Karpas-422 (cell line): ENCODE measurements around the gene IFI35. TPM values are rescaled to one million over a fixed set of nuclear protein-coding genes. Genes with fewer than 3 reads are reported as not detected.
"Not testable (repeated sequence)": the region's sequence is repeated elsewhere in the genome, so short reads cannot be mapped to it uniquely, and the experiment has no call there.

Experiments used
- DNase-seq: peaks from one replicate; pipeline ENCODE4 v3.0.0-alpha.2; 2015
- H2AFZ ChIP-seq: fragments of 200-600 bp; sonication (generic); 2 replicates; pipeline ENCODE4 v1.6.1; 2014; ENCODE audit warnings: antibody characterized with exemption, low read length, mixed read lengths
- H3K27ac ChIP-seq: fragments of 200-600 bp; sonication (generic); 2 replicates; pipeline ENCODE4 v1.5.1; 2014; ENCODE audit warnings: mild to moderate bottlenecking, low read length, moderate library complexity
- H3K27me3 ChIP-seq: fragments of 200-600 bp; sonication (generic); 2 replicates; pipeline ENCODE4 v1.6.1; 2014; ENCODE audit warnings: low read length, mixed read lengths
- H3K36me3 ChIP-seq: fragments of 200-600 bp; sonication (generic); 2 replicates; pipeline ENCODE4 v1.6.1; 2014; ENCODE audit warnings: low read length, mixed read lengths; ENCODE audit not compliant: insufficient read depth
- H3K4me1 ChIP-seq: fragments of 200-600 bp; sonication (generic); 2 replicates; pipeline ENCODE4 v1.6.1; 2014; ENCODE audit warnings: mild to moderate bottlenecking, low read length, mixed read lengths
- H3K4me2 ChIP-seq: fragments of 200-600 bp; sonication (generic); 2 replicates; pipeline ENCODE4 v1.6.1; 2014; ENCODE audit warnings: low read length, low read depth, mild to moderate bottlenecking; ENCODE audit not compliant: poor library complexity, severe bottlenecking
- H3K4me3 ChIP-seq: fragments of 200-600 bp; sonication (generic); 2 replicates; pipeline ENCODE4 v1.5.1; 2014; ENCODE audit warnings: mild to moderate bottlenecking, antibody characterized with exemption, low read length, mixed read lengths
- H3K79me2 ChIP-seq: fragments of 200-600 bp; sonication (generic); 2 replicates; pipeline ENCODE4 v1.6.1; 2014; ENCODE audit warnings: mild to moderate bottlenecking, low read length, mixed read lengths
- H3K9ac ChIP-seq: fragments of 200-600 bp; sonication (generic); 2 replicates; pipeline ENCODE4 v1.6.0; 2014; ENCODE audit warnings: low read length
- H3K9me2 ChIP-seq: fragments of 200-600 bp; sonication (generic), shearing (Covaris generic); replicated peaks from 2 replicates; pipeline ENCODE4 v1.6.0; 2014; ENCODE audit warnings: mild to moderate bottlenecking, low read length, moderate library complexity; ENCODE audit not compliant: insufficient read depth
- H3K9me3 ChIP-seq: fragments of 300-700, 200-600 bp; sonication (generic); 2 replicates; pipeline ENCODE4 v1.6.1; 2014; ENCODE audit warnings: low read length, mixed read lengths
- H4K20me1 ChIP-seq: fragments of 200-600 bp; sonication (generic); 2 replicates; pipeline ENCODE4 v1.6.1; 2014; ENCODE audit warnings: mild to moderate bottlenecking, antibody characterized with exemption, low read length, low read depth; ENCODE audit not compliant: insufficient read depth
- total RNA-seq: library from RNA; depleted of rRNA; stranded (reverse); fragments of >200 nt; shearing (Covaris generic); gene quantifications from 2 replicates; pipeline ENCODE4 v1.2.3, GENCODE V29; 2014; ENCODE audit warnings: low replicate concordance; rRNA removed

Gene IFI35
- total RNA-seq = 19.1 and 27.2 TPM in 2 replicates

DNA sequence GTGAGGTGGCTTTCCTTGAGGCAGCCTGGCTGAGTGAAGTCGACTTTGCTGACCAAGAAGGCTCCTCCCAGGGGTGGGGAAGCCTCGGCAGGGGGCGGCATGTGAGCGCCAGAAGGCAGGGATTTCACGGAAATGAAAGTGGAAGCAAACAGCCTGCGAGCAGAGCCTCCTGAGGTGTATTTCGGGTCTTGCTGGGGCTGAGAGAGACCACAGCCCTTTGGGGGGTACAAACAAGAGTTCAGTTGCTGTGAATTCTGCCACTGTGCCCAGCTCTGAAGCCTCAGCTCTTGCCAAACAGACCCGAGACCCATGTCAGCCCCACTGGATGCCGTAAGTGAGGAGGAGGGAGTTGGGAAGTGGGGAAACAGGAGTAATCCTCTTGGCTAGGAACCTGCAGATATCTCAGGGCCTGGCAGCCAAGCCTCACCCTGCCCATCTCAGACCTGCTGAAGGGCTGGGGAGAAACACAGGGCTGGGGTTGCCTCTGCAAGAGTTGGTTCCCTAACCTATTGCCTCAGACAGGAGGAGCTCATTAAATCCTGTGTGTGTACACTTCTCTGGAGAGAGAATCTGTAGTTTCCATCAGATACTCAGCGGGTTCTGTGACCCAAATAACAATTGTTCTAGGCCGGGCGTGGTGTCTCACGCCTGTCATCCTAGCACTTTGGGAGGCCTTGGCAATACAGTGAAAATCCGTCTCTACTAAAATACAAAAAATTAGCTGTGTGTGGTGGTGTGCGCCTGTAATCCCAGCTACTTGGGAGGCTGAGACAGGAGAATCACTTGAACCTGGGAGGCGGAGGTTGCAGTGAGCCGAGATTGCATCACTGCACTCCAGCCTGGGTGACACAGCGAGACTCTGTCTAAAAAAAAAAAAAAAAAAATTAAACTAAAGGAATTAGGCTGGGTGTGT lies at the start of gene IFI35:
TSS of gene IFI35 (plus strand) at position 146 of the 913 bp plus-strand sequence. CDS start at position 310, 164 bp downstream.
- DNase-seq = peak; percentile 93
- H2AFZ ChIP-seq = no peak within 1 kb of the TSS; the same call in 1 of the 2 replicates
- peak within 1 kb of the TSS; percentile 74 for H3K4me3 ChIP-seq

DNA sequence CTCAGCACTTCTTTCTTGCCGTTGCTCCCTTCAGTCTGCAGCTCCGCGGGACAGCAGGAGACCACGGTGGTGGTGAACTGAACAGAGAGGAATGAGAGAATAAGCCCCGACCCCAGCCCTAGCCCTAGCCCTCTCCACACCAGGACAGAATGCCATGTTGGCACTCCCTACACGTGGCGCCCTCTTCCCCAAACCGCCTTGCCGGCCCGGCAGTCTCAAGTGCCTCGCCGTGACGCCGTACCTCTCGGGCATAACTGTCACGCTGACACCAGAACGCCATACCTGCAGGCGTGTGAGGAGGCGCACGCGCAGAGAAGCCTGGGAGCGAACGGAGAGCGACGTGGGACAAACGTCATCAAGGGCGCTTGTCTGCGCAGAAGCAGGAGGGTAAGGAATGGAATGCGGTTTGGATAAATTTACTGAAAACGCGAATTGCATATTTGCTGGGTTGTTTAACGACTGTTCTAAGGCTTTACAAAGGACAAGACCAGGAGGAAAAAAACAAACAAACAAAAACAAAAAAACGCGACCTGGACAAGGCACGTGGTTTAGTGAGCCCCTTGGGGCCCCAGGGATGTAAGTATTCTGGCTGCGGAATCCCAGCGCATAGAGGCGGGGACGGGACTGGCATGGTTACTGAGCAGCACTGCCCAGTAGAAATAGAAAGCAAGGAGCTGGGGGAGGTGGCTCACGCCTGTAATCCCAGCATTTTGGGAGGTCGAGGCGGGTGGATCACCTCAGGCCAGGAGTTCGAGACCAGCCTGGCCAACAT lies 42.2 kb upstream of the IFI35 start, which contains the start of gene AARSD1:
TSS of gene AARSD1 (minus strand) at position 294 of the 772 bp plus-strand sequence. CDS start at position 280, 14 bp downstream.
- DNase-seq = peak; percentile 97
- H3K27ac ChIP-seq = peak within 1 kb of the TSS; percentile 64
- H2AFZ ChIP-seq = peak within 1 kb of the TSS; percentile 75; the same call in 1 of the 2 replicates

More for the DNA sequence above, at the start of gene IFI35:
- H4K20me1 ChIP-seq = no peaks in the 10 kb centered on the region
- no peaks in the 10 kb centered on the region for H3K9me2 ChIP-seq
- peaks cover 6% of the 10 kb centered on the region; the same call in 1 of the 2 replicates for H3K36me3 ChIP-seq
- H3K9ac ChIP-seq = peak within 1 kb of the TSS; percentile 84
- peak within 1 kb of the TSS; percentile 75 for H3K27ac ChIP-seq
- H3K27me3 ChIP-seq = no peaks in the 10 kb centered on the region
- no peaks in the 10 kb centered on the region for H3K79me2 ChIP-seq
- peak within 1 kb of the TSS; percentile 80 for H3K4me2 ChIP-seq
- no peaks in the 10 kb centered on the region for H3K9me3 ChIP-seq
- peaks cover 11% of the 10 kb centered on the region for H3K4me1 ChIP-seq

GRCh38 chr17:42967925-42968324 lies 38.7 kb upstream of the IFI35 start:
- Histone ChIP-seq H3K79me2 (peaks cover 17% of the 10 kb centered on the region), H3K36me3 (no peaks in the 10 kb centered on the region), H3K4me3 (no peak overlapping the region), H3K27ac (no peak overlapping the region), H3K9ac (no peak overlapping the region), H2AFZ (no peak overlapping the region), H3K4me2 (no peak overlapping the region), H4K20me1 (no peaks in the 10 kb centered on the region), H3K27me3 (no peaks in the 10 kb centered on the region), H3K4me1 (peaks cover 15% of the 10 kb centered on the region), H3K9me3 (no peaks in the 10 kb centered on the region), H3K9me2 (no peaks in the 10 kb centered on the region)
- no peak for DNase-seq

More for the DNA sequence above, 42.2 kb upstream of the IFI35 start, which contains the start of gene AARSD1:
- no peaks in the 10 kb centered on the region for H3K9me2 ChIP-seq
- no peaks in the 10 kb centered on the region for H3K27me3 ChIP-seq
- no peaks in the 10 kb centered on the region for H3K9me3 ChIP-seq
- peak within 1 kb of the TSS; percentile 77 for H3K9ac ChIP-seq
- peak within 1 kb of the TSS; percentile 82 for H3K4me3 ChIP-seq
- H4K20me1 ChIP-seq = no peaks in the 10 kb centered on the region
- peaks cover 20% of the 10 kb centered on the region for H3K36me3 ChIP-seq
- H3K79me2 ChIP-seq = peaks cover 25% of the 10 kb centered on the region
- peak within 1 kb of the TSS; percentile 82 for H3K4me2 ChIP-seq
- H3K4me1 ChIP-seq = peaks cover 21% of the 10 kb centered on the region

DNA sequence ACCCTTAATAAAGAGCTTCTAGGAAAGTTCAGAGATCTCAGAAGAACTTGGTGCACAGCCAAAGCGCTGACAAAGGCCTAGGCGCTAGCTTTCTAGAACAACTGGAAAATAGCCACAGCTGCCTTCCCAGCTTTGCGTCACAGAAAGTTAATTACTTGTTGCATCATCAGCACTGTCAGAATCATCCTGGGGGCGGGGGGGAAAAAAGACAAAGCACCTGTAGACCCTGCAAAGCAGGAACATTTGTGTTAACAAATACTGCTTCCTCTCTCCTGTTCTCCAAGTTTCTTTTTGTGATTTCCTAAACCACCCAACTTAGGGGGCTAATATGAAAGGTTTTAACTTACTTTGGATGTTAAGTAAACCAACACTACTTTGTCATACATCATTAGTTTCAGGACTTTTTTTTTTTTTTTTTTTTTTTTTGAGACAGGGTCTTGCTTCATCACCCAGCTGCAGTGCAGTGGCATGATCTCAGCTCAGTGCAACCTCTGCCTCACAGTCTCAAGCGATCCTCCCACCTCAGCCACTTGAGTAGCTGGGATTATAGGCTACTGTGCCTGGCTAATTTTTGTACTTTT lies 37.5 kb upstream of the IFI35 start:
- Histone ChIP-seq H3K9ac (no peak overlapping the region), H3K4me3 (no peak overlapping the region), H3K27ac (no peak overlapping the region), H4K20me1 (no peaks in the 10 kb centered on the region), H3K9me2 (no peaks in the 10 kb centered on the region), H3K27me3 (no peaks in the 10 kb centered on the region), H3K4me1 (peaks cover 8% of the 10 kb centered on the region), H3K9me3 (no peaks in the 10 kb centered on the region), H2AFZ (no peak overlapping the region), H3K36me3 (no peaks in the 10 kb centered on the region), H3K4me2 (no peak overlapping the region), H3K79me2 (peaks cover 6% of the 10 kb centered on the region)
- DNase-seq = peak; percentile 42

GRCh38 chr17:42971589-42971988 lies 35.0 kb upstream of the IFI35 start:
- Histone ChIP-seq H2AFZ (no peak overlapping the region), H3K27me3 (no peaks in the 10 kb centered on the region), H3K27ac (no peak overlapping the region), H3K36me3 (no peaks in the 10 kb centered on the region), H3K9me3 (no peaks in the 10 kb centered on the region), H3K9me2 (no peaks in the 10 kb centered on the region), H3K79me2 (no peaks in the 10 kb centered on the region), H3K4me3 (no peak overlapping the region), H3K9ac (no peak overlapping the region), H4K20me1 (no peaks in the 10 kb centered on the region), H3K4me2 (no peak overlapping the region), H3K4me1 (0 out of 2 replicates have a peak, but pooled peaks cover 3% of the 10 kb centered on the region)
- no peak for DNase-seq

DNA sequence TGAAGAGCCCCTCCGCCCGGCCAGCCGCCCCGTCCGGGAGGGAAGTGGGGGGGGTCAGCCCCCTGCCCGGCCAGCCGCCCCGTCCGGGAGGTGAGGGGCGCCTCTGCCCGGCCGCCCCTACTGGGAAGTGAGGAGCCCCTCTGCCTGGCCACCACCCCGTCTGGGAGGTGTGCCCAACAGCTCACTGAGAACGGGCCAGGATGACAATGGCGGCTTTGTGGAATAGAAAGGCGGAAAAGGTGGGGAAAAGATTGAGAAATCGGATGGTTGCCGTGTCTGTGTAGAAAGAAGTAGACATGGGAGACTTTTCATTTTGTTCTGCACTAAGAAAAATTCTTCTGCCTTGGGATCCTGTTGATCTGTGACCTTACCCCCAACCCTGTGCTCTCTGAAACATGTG lies 33.3 kb upstream of the IFI35 start:
- H4K20me1 ChIP-seq, H3K9me2 ChIP-seq, H3K4me2 ChIP-seq, H3K79me2 ChIP-seq, H3K9me3 ChIP-seq, H3K36me3 ChIP-seq, H3K4me3 ChIP-seq, H2AFZ ChIP-seq, H3K27ac ChIP-seq, H3K9ac ChIP-seq, H3K27me3 ChIP-seq, H3K4me1 ChIP-seq, DNase-seq: not testable (repeated sequence)

GRCh38 chr17:42975265-42975664 lies 31.3 kb upstream of the IFI35 start:
- Histone ChIP-seq H3K27me3 (no peaks in the 10 kb centered on the region), H3K79me2 (no peaks in the 10 kb centered on the region), H3K9me3 (no peaks in the 10 kb centered on the region), H3K36me3 (no peaks in the 10 kb centered on the region), H3K9ac (no peak overlapping the region), H3K27ac (no peak overlapping the region), H2AFZ (no peak overlapping the region), H3K4me2 (no peak overlapping the region), H3K4me1 (peaks cover 9% of the 10 kb centered on the region), H4K20me1 (no peaks in the 10 kb centered on the region), H3K9me2 (no peaks in the 10 kb centered on the region), H3K4me3 (no peak overlapping the region)
- no peak for DNase-seq
